SK-N-SH (cell line): ENCODE results near the gene SIL1. TPM values are rescaled to one million over a fixed set of nuclear protein-coding genes. Genes with fewer than 3 reads are reported as not detected.

Experiments used
- CTCF ChIA-PET: fragments of 300-600, 350-600 bp; formaldehyde crosslinking; extraction: SDS; loops from one replicate; lab custom pipeline; 2021; lab: Yijun Ruan, JAX
- POLR2A ChIA-PET: fragments of 350-600 bp; sonication (Branson Sonifier 250); formaldehyde crosslinking; extraction: SDS; loops from one replicate; lab custom pipeline; 2020; ENCODE audit warnings: antibody characterized with exemption, inconsistent platforms; lab: Yijun Ruan, JAX
- DNase-seq: peaks from one replicate; pipeline ENCODE4 v3.0.0; 2012
- H2AFZ ChIP-seq: fragments of 200-600 bp; sonication (generic); 2 replicates; pipeline ENCODE4 v1.8.1; 2016; ENCODE audit warnings: antibody characterized with exemption, mild to moderate bottlenecking, low read depth
- H3F3A ChIP-seq: fragments of 200-600 bp; sonication (generic); replicated peaks from 2 replicates; pipeline ENCODE3; 2016; ENCODE audit warnings: antibody characterized with exemption, mild to moderate bottlenecking; ENCODE audit not compliant: insufficient read depth
- H3K27ac ChIP-seq, 2 experiments: fragments of 200-500 bp in 1 of 2; fragments of 200-600 bp in 1 of 2; sonication (Bioruptor generic) in 1 of 2; sonication (generic), shearing (Covaris generic) in 1 of 2; 2 replicates each; pipeline versions ENCODE4 v1.5.1 to v1.6.1; 2014 to 2016; ENCODE audit warnings: low read depth in 2 of 2, inconsistent platforms in 1 of 2, low read length in 1 of 2, mild to moderate bottlenecking in 1 of 2, mixed read lengths in 1 of 2
- H3K27me3 ChIP-seq: fragments of 200-600 bp; sonication (generic), shearing (Covaris generic); 2 replicates; pipeline ENCODE4 v1.6.1; 2016; ENCODE audit warnings: mixed run types; ENCODE audit not compliant: insufficient read depth
- H3K36me3 ChIP-seq, 2 experiments: fragments of 200-500 bp in 1 of 2; fragments of 200-600 bp in 1 of 2; sonication (Bioruptor generic) in 1 of 2; sonication (generic) in 1 of 2; replicated peaks in 1 of 2; 2 replicates each; pipeline versions ENCODE3 to v1.5.1; 2014 to 2016; ENCODE audit warnings: low read length in 1 of 2, mild to moderate bottlenecking in 1 of 2; ENCODE audit not compliant: insufficient read depth in 2 of 2, control insufficient read depth in 1 of 2
- H3K4me1 ChIP-seq, 2 experiments: fragments of 200-500 bp in 1 of 2; fragments of 200-600 bp in 1 of 2; sonication (Bioruptor generic) in 1 of 2; sonication (generic), shearing (Covaris generic) in 1 of 2; 2 replicates each; pipeline versions ENCODE4 v1.5.1 to v1.6.1; 2014 to 2016; ENCODE audit warnings: low read depth in 1 of 2, low read length in 1 of 2, mixed run types in 1 of 2; ENCODE audit not compliant: insufficient read depth in 2 of 2, control insufficient read depth in 1 of 2
- H3K4me2 ChIP-seq: fragments of 200-600 bp; sonication (generic), shearing (Covaris generic); 2 replicates; pipeline ENCODE4 v1.6.1; 2017; ENCODE audit warnings: mixed run types
- H3K4me3 ChIP-seq, 2 experiments: fragments of 200-500 bp in 1 of 2; fragments of 200-600 bp in 1 of 2; sonication (Bioruptor generic) in 1 of 2; sonication (generic), shearing (Covaris generic) in 1 of 2; 2 replicates each; pipeline versions ENCODE4 v1.5.1 to v1.8.1; 2014 to 2016; ENCODE audit warnings: low read depth in 2 of 2, inconsistent platforms in 1 of 2, low read length in 1 of 2, mild to moderate bottlenecking in 1 of 2, mixed read lengths in 1 of 2, moderate library complexity in 1 of 2
- H3K79me2 ChIP-seq: fragments of 200-600 bp; sonication (generic); 2 replicates; pipeline ENCODE4 v1.8.1; 2017; ENCODE audit warnings: mild to moderate bottlenecking; ENCODE audit not compliant: insufficient read depth
- H3K9ac ChIP-seq: fragments of 200-600 bp; sonication (generic); 2 replicates; pipeline ENCODE4 v1.6.1; 2017; ENCODE audit warnings: mixed run types
- H3K9me2 ChIP-seq: fragments of 200-600 bp; sonication (generic); 2 replicates; pipeline ENCODE4 v1.6.1; 2017; ENCODE audit warnings: mixed run types
- H3K9me3 ChIP-seq: fragments of 200-600 bp; sonication (generic); 2 replicates; pipeline ENCODE4 v1.6.1; 2017; ENCODE audit warnings: mixed run types, mild to moderate bottlenecking, moderate library complexity
- H4K20me1 ChIP-seq: fragments of 200-600 bp; sonication (generic); 2 replicates; pipeline ENCODE4 v1.6.1; 2017; ENCODE audit warnings: mild to moderate bottlenecking, mixed run types; ENCODE audit not compliant: insufficient read depth
- CHD2 ChIP-seq: fragments of 150-350 bp; IDR thresholded peaks from 2 replicates; pipeline ENCODE4 v1.6.1; 2018; ENCODE audit warnings: low read length; ENCODE audit not compliant: partially characterized antibody
- EP300 ChIP-seq, 2 experiments: IDR thresholded peaks; 2 replicates each; pipeline versions ENCODE4 v1.4.0 to v1.6.1; 2012; ENCODE audit warnings: borderline replicate concordance in 1 of 2, low read depth in 1 of 2, low read length in 1 of 2
- FOXJ3 ChIP-seq: sonication (generic); formaldehyde crosslinking; IDR thresholded peaks from 2 replicates; pipeline ENCODE4 v1.5.1; 2020; ENCODE audit warnings: mild to moderate bottlenecking, missing genetic modification reagents
- GABPA ChIP-seq: IDR thresholded peaks from 2 replicates; pipeline ENCODE4 v1.4.0; 2012; ENCODE audit warnings: low read depth, mild to moderate bottlenecking
- GATA2 ChIP-seq: sonication (generic); formaldehyde crosslinking; IDR thresholded peaks from 2 replicates; pipeline ENCODE4 v1.5.0; 2020; ENCODE audit warnings: mild to moderate bottlenecking, missing genetic modification reagents
- JUND ChIP-seq: IDR thresholded peaks from 2 replicates; pipeline ENCODE4 v1.4.0; 2012
- MEF2A ChIP-seq: IDR thresholded peaks from 2 replicates; pipeline ENCODE4 v1.4.0; 2012; ENCODE audit warnings: low read depth, borderline replicate concordance
- MXI1 ChIP-seq: IDR thresholded peaks from 2 replicates; pipeline ENCODE4 v1.6.1; 2012; ENCODE audit warnings: mild to moderate bottlenecking, low read depth, low read length, improper control_type of control experiment
- NFIC ChIP-seq: IDR thresholded peaks from 2 replicates; pipeline ENCODE4 v1.4.0; 2012; ENCODE audit warnings: borderline replicate concordance
- NRF1 ChIP-seq: IDR thresholded peaks from 2 replicates; pipeline ENCODE4 v1.6.1; 2012; ENCODE audit warnings: low read depth, mild to moderate bottlenecking, low read length
- POLR2AphosphoS5 ChIP-seq: IDR thresholded peaks from 2 replicates; pipeline ENCODE4 v1.6.1; 2012; ENCODE audit warnings: low read depth, low read length
- RAD21 ChIP-seq: IDR thresholded peaks from 2 replicates; pipeline ENCODE4 v1.6.1; 2012; ENCODE audit warnings: mild to moderate bottlenecking, low read length
- RCOR1 ChIP-seq: fragments of 150-350 bp; IDR thresholded peaks from 2 replicates; pipeline ENCODE4 v1.6.1; 2017; ENCODE audit warnings: antibody characterized with exemption, low read length
- RFX5 ChIP-seq: IDR thresholded peaks from 2 replicates; pipeline ENCODE4 v1.6.1; 2012; ENCODE audit warnings: mild to moderate bottlenecking, improper control_type of control experiment, low read length
- SMC3 ChIP-seq: IDR thresholded peaks from 2 replicates; pipeline ENCODE4 v1.6.1; 2012; ENCODE audit warnings: low read depth, low read length, improper control_type of control experiment
- TCF12 ChIP-seq: IDR thresholded peaks from 2 replicates; pipeline ENCODE4 v1.4.0; 2012
- ZBTB33 ChIP-seq: IDR thresholded peaks from 2 replicates; pipeline ENCODE4 v1.4.0; 2012; ENCODE audit warnings: low read depth, borderline replicate concordance
- WGBS: methylation state at CpG from one replicate; pipeline ENCODE4 v1.1.6; 2017; ENCODE audit warnings: low lambda C conversion rate; 5-methylcytosine and 5-hydroxymethylcytosine counted together
- polyA plus RNA-seq, 3 experiments: library from polyadenylated mRNA; depleted of rRNA; stranded (reverse); fragments of >200 nt; gene quantifications; 2 replicates each; pipeline ENCODE4 v1.2.3, GENCODE V29; 2012
- TF ChIP-seq, protein P1 (sequence below): IDR thresholded peaks from 2 replicates; pipeline ENCODE4 v1.4.0; 2012; ENCODE audit warnings: low read depth, borderline replicate concordance
- TF ChIP-seq, protein P2 (sequence below): fragments of 150-350 bp; IDR thresholded peaks from 2 replicates; pipeline ENCODE4 v1.6.1; 2016; ENCODE audit warnings: mild to moderate bottlenecking, low read depth, low read length

The SIL1 gene
- polyA plus RNA-seq, 1 of the 3 experiments (the other 2 are of a cell fraction), result 25.9 TPM

DNA sequence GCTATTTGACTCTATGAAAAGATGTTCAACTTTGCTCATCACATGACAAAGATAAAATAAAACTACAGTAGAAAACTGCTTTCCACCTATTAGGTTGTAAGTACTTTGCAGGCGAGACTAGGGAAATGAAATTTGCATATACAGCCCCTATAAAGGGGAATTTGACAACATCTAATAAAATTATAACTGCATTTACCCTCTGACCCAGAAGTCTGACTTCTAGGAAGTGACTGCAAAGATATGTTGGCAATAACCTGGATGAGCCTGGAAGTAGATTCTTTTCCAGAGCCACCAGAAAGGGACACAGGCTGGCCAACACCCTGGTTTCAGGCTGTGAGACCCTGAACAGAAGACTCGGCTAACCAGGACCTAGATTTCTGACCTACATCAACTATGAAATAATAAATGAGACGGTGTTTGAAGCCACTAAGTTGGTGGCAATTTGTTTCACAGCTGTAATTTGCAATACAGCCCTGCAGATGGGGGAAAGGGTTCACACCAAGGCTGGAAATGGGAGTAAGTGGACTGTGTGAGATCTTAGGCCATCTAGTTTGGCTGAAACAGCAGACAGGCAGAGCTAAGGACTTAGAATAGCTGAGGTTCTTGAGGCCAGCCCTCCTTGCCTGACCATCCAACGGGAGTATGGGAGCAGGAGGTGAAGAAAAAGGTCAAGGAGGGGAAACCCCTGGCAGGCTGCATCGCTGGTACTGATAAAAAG is 106.6 kb downstream of the SIL1 start:
- TF ChIP-seq JUND, result no peak
- TF ChIP-seq MXI1, result no peak
- TF ChIP-seq GABPA, result no peak
- TF ChIP-seq NFIC, result no peak
- TF ChIP-seq, protein P1, sequence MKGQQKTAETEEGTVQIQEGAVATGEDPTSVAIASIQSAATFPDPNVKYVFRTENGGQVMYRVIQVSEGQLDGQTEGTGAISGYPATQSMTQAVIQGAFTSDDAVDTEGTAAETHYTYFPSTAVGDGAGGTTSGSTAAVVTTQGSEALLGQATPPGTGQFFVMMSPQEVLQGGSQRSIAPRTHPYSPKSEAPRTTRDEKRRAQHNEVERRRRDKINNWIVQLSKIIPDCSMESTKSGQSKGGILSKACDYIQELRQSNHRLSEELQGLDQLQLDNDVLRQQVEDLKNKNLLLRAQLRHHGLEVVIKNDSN, result no peak
- TF ChIP-seq RFX5, result no peak
- TF ChIP-seq POLR2AphosphoS5, result no peak
- TF ChIP-seq SMC3, result peak; percentile 37; the same call in 1 of the 2 replicates
- no peak for TF ChIP-seq ZBTB33
- TF ChIP-seq RAD21, result peak; percentile 58
- no peak for TF ChIP-seq FOXJ3 (CRISPR knock-in tag)
- H4K20me1 ChIP-seq, result no peaks in the 10 kb centered on the region
- no peak overlapping the region for H3K9ac ChIP-seq
- H3K27me3 ChIP-seq, result no peaks in the 10 kb centered on the region
- H3K4me1 ChIP-seq, result peaks cover 0 to 6% of the 10 kb centered on the region in 2 experiments; a peak in 1 of 4 replicates
- no peaks in the 10 kb centered on the region for H3K9me2 ChIP-seq
- no peaks in the 10 kb centered on the region for H3K9me3 ChIP-seq
- H3K79me2 ChIP-seq, result no peaks in the 10 kb centered on the region
- H3K4me3 ChIP-seq, result no peak overlapping the region
- no peak for DNase-seq
- no peak overlapping the region for H2AFZ ChIP-seq
- POLR2A ChIA-PET, result no interaction called here
- no peak overlapping the region for H3K27ac ChIP-seq
- H3F3A ChIP-seq, result no peaks in the 10 kb centered on the region
- WGBS, result 83% methylated on average over 5 of the region's 5 CpGs
- H3K36me3 ChIP-seq, result no peaks in the 10 kb centered on the region
- CTCF ChIA-PET, result interaction anchor here (1.0 to 1.5 kb wide), 2 partner anchors 154 to 171 kb away, joined by 3 to 7 read pairs; no protein-coding TSS in a partner anchor
- no peak overlapping the region for H3K4me2 ChIP-seq

GRCh38 chr5:139090581-139090980 is 107.6 kb downstream of the SIL1 start:
- no peak overlapping the region for H3K27ac ChIP-seq
- H3K9ac ChIP-seq, result no peak overlapping the region
- H3K79me2 ChIP-seq, result no peaks in the 10 kb centered on the region
- POLR2A ChIA-PET, result no interaction called here
- no peak overlapping the region for H3K4me3 ChIP-seq
- no peaks in the 10 kb centered on the region for H3F3A ChIP-seq
- no peaks in the 10 kb centered on the region for H3K27me3 ChIP-seq
- TF ChIP-seq RFX5 (no peak), NRF1 (no peak), CHD2 (no peak), RCOR1 (no peak), MXI1 (no peak), SMC3 (no peak), GATA2 (CRISPR knock-in tag) (no peak), EP300 (IDR thresholded peaks at IDR 0.05; ENCODE audit: borderline replicate concordance in 1 of 2, low read depth in 1 of 2, low read length in 1 of 2) (no peak), MEF2A (no peak), NFIC (no peak), TCF12 (no peak)
- TF ChIP-seq, protein P1, result no peak
- TF ChIP-seq, protein P2, sequence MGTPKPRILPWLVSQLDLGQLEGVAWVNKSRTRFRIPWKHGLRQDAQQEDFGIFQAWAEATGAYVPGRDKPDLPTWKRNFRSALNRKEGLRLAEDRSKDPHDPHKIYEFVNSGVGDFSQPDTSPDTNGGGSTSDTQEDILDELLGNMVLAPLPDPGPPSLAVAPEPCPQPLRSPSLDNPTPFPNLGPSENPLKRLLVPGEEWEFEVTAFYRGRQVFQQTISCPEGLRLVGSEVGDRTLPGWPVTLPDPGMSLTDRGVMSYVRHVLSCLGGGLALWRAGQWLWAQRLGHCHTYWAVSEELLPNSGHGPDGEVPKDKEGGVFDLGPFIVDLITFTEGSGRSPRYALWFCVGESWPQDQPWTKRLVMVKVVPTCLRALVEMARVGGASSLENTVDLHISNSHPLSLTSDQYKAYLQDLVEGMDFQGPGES, result no peak
- H2AFZ ChIP-seq, result no peak overlapping the region
- no peak for DNase-seq
- H3K36me3 ChIP-seq, result no peaks in the 10 kb centered on the region
- H3K4me2 ChIP-seq, result no peak overlapping the region
- H4K20me1 ChIP-seq, result no peaks in the 10 kb centered on the region
- peaks cover 0 to 6% of the 10 kb centered on the region in 2 experiments; a peak in 1 of 4 replicates for H3K4me1 ChIP-seq
- 94% methylated on average over 5 of the region's 5 CpGs for WGBS
- no peaks in the 10 kb centered on the region for H3K9me3 ChIP-seq
- no peaks in the 10 kb centered on the region for H3K9me2 ChIP-seq
- CTCF ChIA-PET, result no interaction called here
